Activated CD4-positive, alpha-beta T cell treated with anti-CD3 and anti-CD28 coated beads, Interleukin-2, amount 50 U/mL, for 16 hours (primary cell): ENCODE measurements around the gene MAML3.

ENCODE experiments used
- DNase-seq: peaks from one replicate; pipeline ENCODE4 v3.0.0-alpha.2; 2020

The MAML3 gene

GRCh38 chr4:139853309-139853708 is 300.7 kb downstream of the MAML3 start:
- no peak for DNase-seq

GRCh38 chr4:139852612-139853269 is 301.2 kb downstream of the MAML3 start:
- peak; percentile 30 for DNase-seq

GRCh38 chr4:139851639-139852038 is 302.3 kb downstream of the MAML3 start:
- no peak for DNase-seq

GRCh38 chr4:139851133-139851532 is 302.9 kb downstream of the MAML3 start:
- no peak for DNase-seq

GRCh38 chr4:139849219-139849618 is 304.8 kb downstream of the MAML3 start:
- no peak for DNase-seq

- DNase-seq: no peak
Observed at GRCh38 chr4:139848028-139848427, 306.0 kb downstream of the MAML3 start.

GRCh38 chr4:139847602-139848001 is 306.4 kb downstream of the MAML3 start:
- no peak for DNase-seq

GRCh38 chr4:139846766-139847165 is 307.2 kb downstream of the MAML3 start:
- DNase-seq: no peak

- no peak for DNase-seq
Observed at GRCh38 chr4:139845453-139846093, 308.4 kb downstream of the MAML3 start.

- no peak for DNase-seq
Observed at GRCh38 chr4:139844459-139845036, 309.4 kb downstream of the MAML3 start.

GRCh38 chr4:139844057-139844456 is 309.9 kb downstream of the MAML3 start:
- DNase-seq: no peak

- no peak for DNase-seq
Observed at GRCh38 chr4:139843641-139844040, 310.3 kb downstream of the MAML3 start.

GRCh38 chr4:139841464-139842195 is 312.4 kb downstream of the MAML3 start:
- no peak for DNase-seq

- DNase-seq: no peak
Observed at GRCh38 chr4:139840773-139841172, 313.2 kb downstream of the MAML3 start.

GRCh38 chr4:139839403-139840031 is 314.5 kb downstream of the MAML3 start:
- DNase-seq: no peak

GRCh38 chr4:139838811-139839210 is 315.2 kb downstream of the MAML3 start:
- DNase-seq: no peak

GRCh38 chr4:139834981-139835391 is 319.0 kb downstream of the MAML3 start:
- no peak for DNase-seq

GRCh38 chr4:139834226-139834662 is 319.7 kb downstream of the MAML3 start:
- DNase-seq: no peak

GRCh38 chr4:139833151-139833910 is 320.7 kb downstream of the MAML3 start:
- no peak for DNase-seq

GRCh38 chr4:139828966-139829664 is 324.9 kb downstream of the MAML3 start:
- no peak for DNase-seq

- no peak for DNase-seq
Observed at GRCh38 chr4:139826426-139826825, 327.6 kb downstream of the MAML3 start.
